DMS53 treated with DMSO at 0.1 percent for 48 hours (cell line): ENCODE data around the gene ANKRD40CL.
"Not testable (repeated sequence)": the region's sequence is repeated elsewhere in the genome, so short reads cannot be mapped to it uniquely, and the experiment has no call there.

Source experiments
- DNase-seq: peaks from one replicate; lab custom pipeline; 2025; ENCODE audit not compliant: unreplicated experiment; lab: John Stamatoyannopoulos, UW

ANKRD40CL gene

GRCh38 chr17:50763716-50764475, 3.4 kb downstream of the ANKRD40CL start:
- peak; percentile 31 for DNase-seq

DNA sequence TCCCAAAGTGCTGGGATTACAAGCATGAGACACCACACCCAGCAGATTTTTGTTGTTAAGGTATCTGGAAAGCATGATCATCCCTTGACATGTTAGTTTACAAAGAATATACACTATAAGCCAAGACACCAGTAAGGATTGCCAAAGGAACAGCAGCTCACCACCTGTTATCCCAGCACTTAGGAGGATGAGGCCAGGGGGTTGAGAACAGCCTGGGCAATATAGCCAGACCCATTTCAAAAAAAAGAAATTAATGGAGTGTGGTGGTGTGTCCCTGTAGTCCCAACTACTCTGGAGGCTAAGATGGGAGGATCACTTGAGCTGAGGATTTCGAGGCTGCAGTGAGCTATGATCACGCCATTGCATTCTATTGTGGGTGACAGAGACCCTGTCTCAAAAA, 5.1 kb downstream of the ANKRD40CL start:
- no peak for DNase-seq

DNA sequence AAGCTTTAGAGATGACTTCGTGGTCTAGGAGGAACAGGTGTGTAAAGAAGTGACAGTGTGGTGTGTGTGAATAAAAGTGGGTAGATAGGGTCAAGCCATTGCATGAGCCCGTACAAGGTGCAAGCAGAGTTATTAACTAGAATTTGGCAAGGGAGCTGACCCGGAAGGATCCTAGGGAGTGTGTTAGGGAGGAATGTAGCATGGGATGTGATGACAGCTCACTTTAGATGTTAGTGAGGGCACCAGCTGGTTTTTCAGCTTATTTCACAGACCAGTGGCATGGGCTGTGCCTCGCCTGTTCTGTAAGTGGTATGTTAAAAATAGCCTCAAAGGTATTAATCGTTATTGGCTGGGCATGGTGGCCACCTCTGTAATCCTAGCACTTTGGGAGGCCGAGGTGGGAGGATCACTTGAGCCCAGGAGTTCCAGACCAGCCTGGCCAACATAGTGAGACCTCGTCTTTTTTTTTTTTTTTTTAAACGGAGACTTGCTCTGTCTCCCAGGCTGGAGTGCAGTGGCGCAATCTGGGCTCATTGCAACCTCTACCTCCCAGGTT, 8.3 kb downstream of the ANKRD40CL start:
- no peak for DNase-seq

DNA sequence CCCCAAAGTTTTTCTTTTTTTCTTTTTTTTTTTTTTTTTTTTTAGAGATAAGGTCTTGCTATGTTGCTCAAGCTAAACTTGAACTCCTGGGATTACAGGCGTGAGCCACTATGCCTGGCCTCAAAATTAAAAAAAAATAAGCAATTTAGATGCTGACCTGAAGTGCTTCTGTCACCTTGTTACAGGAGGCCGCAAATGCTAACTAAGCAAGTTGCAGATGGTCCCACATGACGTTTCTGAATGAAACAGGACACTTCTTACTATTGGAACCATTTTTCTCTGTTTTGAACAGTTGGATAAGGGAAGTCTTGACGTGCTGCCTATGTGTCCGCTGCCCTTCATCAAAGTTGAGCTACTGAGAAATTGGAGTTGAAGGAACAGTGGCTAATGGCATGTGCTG, 8.8 kb downstream of the ANKRD40CL start:
- no peak for DNase-seq

- no peak for DNase-seq
Observed at GRCh38 chr17:50754521-50754920, 12.8 kb downstream of the ANKRD40CL start.

DNA sequence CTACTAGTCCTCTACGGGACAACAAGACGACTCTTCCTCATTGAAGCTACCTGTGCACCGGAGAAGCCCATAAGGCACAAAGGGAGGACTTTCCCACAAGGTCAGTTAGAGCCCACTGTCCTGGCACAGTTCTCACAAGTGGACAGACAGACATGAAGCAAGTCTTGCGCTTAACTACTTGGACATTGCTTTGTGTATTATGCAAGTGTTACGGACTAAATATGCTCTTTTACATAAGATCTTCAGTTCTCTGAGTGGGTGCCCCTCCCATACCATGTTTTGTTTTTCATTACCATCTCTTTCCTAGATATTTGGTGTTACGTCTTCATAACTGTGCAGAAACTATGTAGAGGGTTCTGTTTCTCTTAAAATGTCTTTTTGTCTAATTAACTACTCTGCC, 18.1 kb downstream of the ANKRD40CL start:
- no peak for DNase-seq

- no peak for DNase-seq
Observed at GRCh38 chr17:50745631-50746030, 21.7 kb downstream of the ANKRD40CL start.

- no peak for DNase-seq
Observed at GRCh38 chr17:50739098-50739497, 28.2 kb downstream of the ANKRD40CL start.

- DNase-seq: no peak
Observed at GRCh38 chr17:50737118-50737698, 30.1 kb downstream of the ANKRD40CL start.

GRCh38 chr17:50735287-50735686, 32.0 kb downstream of the ANKRD40CL start:
- no peak for DNase-seq

- no peak for DNase-seq
Observed at GRCh38 chr17:50731575-50732460, 35.5 kb downstream of the ANKRD40CL start.

- no peak for DNase-seq
Observed at GRCh38 chr17:50728881-50729765, 38.2 kb downstream of the ANKRD40CL start.

- DNase-seq: no peak
Observed at GRCh38 chr17:50728112-50728429, 39.2 kb downstream of the ANKRD40CL start.

- no peak for DNase-seq
Observed at GRCh38 chr17:50725769-50726655, 41.3 kb downstream of the ANKRD40CL start.

DNA sequence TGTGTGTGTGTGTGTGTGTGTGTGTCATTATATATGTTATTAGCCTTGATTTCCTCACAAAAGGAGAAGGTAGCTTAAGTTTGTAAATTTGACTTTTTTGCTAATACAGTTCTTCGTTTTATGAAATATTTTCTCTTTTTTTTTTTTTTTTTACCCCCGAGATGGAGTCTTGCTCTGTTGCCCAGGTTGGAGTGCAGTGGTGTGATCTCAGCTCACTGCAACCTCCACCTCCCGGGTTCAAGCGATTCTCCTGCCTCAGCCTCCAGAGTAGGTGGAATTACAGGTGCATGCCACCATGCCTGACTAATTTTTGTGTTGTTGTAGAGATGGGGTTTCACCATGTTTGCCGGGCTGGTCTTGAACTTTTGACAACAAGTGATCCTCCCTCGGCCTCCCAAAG, 42.7 kb downstream of the ANKRD40CL start:
- not testable (repeated sequence) for DNase-seq

DNA sequence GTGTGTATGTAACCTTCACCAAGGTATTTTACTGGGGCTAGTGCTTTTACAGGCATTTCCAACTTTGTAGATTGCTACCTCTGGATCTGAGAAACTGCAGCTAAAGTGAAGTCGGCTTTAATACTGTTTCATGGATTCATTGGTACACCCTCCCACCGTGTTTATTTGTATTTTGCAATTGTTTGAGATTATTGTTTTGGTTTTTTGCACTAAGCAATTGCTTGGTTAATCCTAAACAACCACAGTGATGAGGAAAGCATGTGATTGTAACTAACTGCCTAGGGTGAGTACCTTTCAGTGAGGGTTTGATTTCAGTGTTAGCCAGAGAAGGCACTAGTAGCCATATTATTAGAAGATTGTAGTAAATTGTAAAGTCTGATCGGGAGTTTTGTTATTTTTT, 44.6 kb downstream of the ANKRD40CL start:
- no peak for DNase-seq

DNA sequence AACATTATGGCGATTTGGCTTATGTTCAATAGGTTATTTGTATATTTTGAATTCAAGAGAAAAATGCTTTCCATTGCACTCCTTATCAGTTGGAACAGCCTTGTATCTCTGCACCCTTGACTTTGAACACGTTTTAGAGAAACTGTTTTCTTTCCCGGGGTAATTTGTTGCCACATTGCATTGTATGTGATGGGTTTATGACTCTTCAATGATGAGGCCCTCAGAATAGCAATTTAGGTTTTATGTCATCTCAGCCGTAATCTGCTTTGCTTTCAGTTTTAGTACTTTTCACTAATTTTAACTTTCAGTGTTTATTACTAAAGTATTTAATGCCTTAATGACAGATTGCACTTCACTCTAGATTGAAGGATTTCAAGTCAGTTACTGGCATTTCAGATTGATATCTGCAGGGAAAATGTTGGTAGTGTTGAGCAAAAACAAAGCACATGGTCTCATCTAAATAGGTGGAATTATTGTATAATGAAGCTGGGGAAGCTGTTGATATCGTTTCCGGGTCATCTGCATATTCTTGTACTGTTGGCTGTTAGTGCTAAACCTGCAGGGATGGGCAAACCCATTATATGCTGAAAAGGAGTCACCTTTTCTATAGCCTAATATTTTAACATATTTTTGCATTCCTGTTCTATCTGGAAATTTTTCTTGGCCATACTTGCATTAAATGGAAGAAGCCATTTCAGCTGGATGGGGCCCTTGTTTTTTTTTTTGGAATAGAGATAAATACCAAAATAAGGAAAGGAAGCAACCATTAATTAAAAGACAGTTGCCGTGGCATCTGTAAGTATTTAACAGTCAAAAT, 45.9 kb downstream of the ANKRD40CL start:
- no peak for DNase-seq

GRCh38 chr17:50719924-50720794, 47.2 kb downstream of the ANKRD40CL start:
- DNase-seq: peak; percentile 19
